ENCODE data around the gene FOXP1. TPM values are rescaled to one million over a fixed set of nuclear protein-coding genes. Genes with fewer than 3 reads are reported as not detected.

The FOXP1 gene
- polyA plus RNA-seq, 6 donors from 2014 or later, result 441 to 620 (median 523) TPM

- H3K4me3 Mint-ChIP-seq, result peak overlapping the region; percentile 90 to 98 (median 96)
- no peak for ATAC-seq (ENCODE audit: low read depth in 2 of 2)
- no peaks in the 10 kb centered on the region for H3K36me3 Mint-ChIP-seq
- no peaks in the 10 kb centered on the region for H3K9me3 Mint-ChIP-seq
- peak overlapping the region; percentile 93 to 99 (median 98) for H3K27ac Mint-ChIP-seq
- H3K27me3 Mint-ChIP-seq, result no peaks in the 10 kb centered on the region
- no peak for DNase-seq
- peaks cover 51 to 81% (median 75%) of the 10 kb centered on the region in 3 donors for H3K4me1 Mint-ChIP-seq
Measured at GRCh38 chr3:71131375-71132314, 451.9 kb downstream of the FOXP1 start.

GRCh38 chr3:71130471-71131374, 452.8 kb downstream of the FOXP1 start:
- Mint-ChIP-seq H3K27me3 (no peaks in the 10 kb centered on the region), H3K4me3 (peak overlapping the region; percentile 90 to 98 (median 96)), H3K9me3 (no peaks in the 10 kb centered on the region), H3K27ac (peak overlapping the region; percentile 93 to 99 (median 98)), H3K36me3 (no peaks in the 10 kb centered on the region), H3K4me1 (peaks cover 54 to 86% (median 79%) of the 10 kb centered on the region in 3 donors)
- DNase-seq (peak; percentile 69), ATAC-seq (ENCODE audit: low read depth in 2 of 2) (peak; percentile 82 to 90)

- ATAC-seq (ENCODE audit: low read depth in 2 of 2), result peak; percentile 17 to 21
- peak overlapping the region; percentile 90 to 98 (median 96) for H3K4me3 Mint-ChIP-seq
- peak overlapping the region; percentile 93 to 99 (median 98) for H3K27ac Mint-ChIP-seq
- H3K9me3 Mint-ChIP-seq, result no peaks in the 10 kb centered on the region
- H3K36me3 Mint-ChIP-seq, result no peaks in the 10 kb centered on the region
- no peaks in the 10 kb centered on the region for H3K27me3 Mint-ChIP-seq
- no peak for DNase-seq
- peaks cover 57 to 86% (median 78%) of the 10 kb centered on the region in 3 donors for H3K4me1 Mint-ChIP-seq
Measured at GRCh38 chr3:71129611-71130431, 453.7 kb downstream of the FOXP1 start.

- H3K36me3 Mint-ChIP-seq, result no peaks in the 10 kb centered on the region
- DNase-seq (no peak), ATAC-seq (ENCODE audit: low read depth in 2 of 2) (no peak)
- peak overlapping the region; percentile 90 to 98 (median 96) for H3K4me3 Mint-ChIP-seq
- peak overlapping the region; percentile 55 to 99 (median 96) for H3K27ac Mint-ChIP-seq
- peaks cover 54 to 81% (median 72%) of the 10 kb centered on the region in 3 donors for H3K4me1 Mint-ChIP-seq
- H3K9me3 Mint-ChIP-seq, result no peaks in the 10 kb centered on the region
- H3K27me3 Mint-ChIP-seq, result no peaks in the 10 kb centered on the region
Measured at GRCh38 chr3:71128961-71129360, 454.6 kb downstream of the FOXP1 start.

- ATAC-seq (ENCODE audit: low read depth in 2 of 2) (no peak), DNase-seq (no peak)
- Mint-ChIP-seq H3K27me3 (no peaks in the 10 kb centered on the region), H3K27ac (peak overlapping the region; percentile 44 to 99 (median 82)), H3K4me3 (peak overlapping the region; percentile 52 to 98 (median 94)), H3K9me3 (no peaks in the 10 kb centered on the region), H3K36me3 (peaks cover 9 to 10% of the 10 kb centered on the region in 2 donors), H3K4me1 (peaks cover 56 to 81% (median 74%) of the 10 kb centered on the region in 3 donors)
Measured at GRCh38 chr3:71127844-71128243, 455.7 kb downstream of the FOXP1 start.

GRCh38 chr3:71127052-71127831, 456.3 kb downstream of the FOXP1 start:
- ATAC-seq (ENCODE audit: low read depth in 2 of 2), result peak in 1 of 2 donors; percentile 20
- no peak for DNase-seq
- Mint-ChIP-seq H3K4me1 (peaks cover 57 to 79% (median 78%) of the 10 kb centered on the region in 3 donors), H3K27me3 (no peaks in the 10 kb centered on the region), H3K27ac (peak overlapping the region; percentile 39 to 99 (median 82)), H3K9me3 (no peaks in the 10 kb centered on the region), H3K4me3 (peak overlapping the region; percentile 52 to 98 (median 94)), H3K36me3 (peaks cover 10% of the 10 kb centered on the region in 2 donors)

- Mint-ChIP-seq H3K4me3 (peak overlapping the region in 4 of 8 donors; percentile 27 to 69 (median 50)), H3K27ac (peak overlapping the region in 5 of 6 donors; percentile 34 to 99 (median 86)), H3K9me3 (no peaks in the 10 kb centered on the region), H3K27me3 (no peaks in the 10 kb centered on the region), H3K36me3 (peaks cover 10 to 15% of the 10 kb centered on the region in 2 donors), H3K4me1 (peaks cover 53 to 78% (median 78%) of the 10 kb centered on the region in 3 donors)
- DNase-seq, result no peak
- no peak for ATAC-seq (ENCODE audit: low read depth in 2 of 2)
Measured at GRCh38 chr3:71125738-71126137, 457.8 kb downstream of the FOXP1 start.

GRCh38 chr3:71124048-71124447, 459.5 kb downstream of the FOXP1 start:
- no peak for ATAC-seq (ENCODE audit: low read depth in 2 of 2)

GRCh38 chr3:71122641-71123040, 460.9 kb downstream of the FOXP1 start:
- H3K4me1 Mint-ChIP-seq, result peaks cover 63 to 84% (median 81%) of the 10 kb centered on the region in 3 donors
- ATAC-seq (ENCODE audit: low read depth in 2 of 2), result no peak
- H3K27me3 Mint-ChIP-seq, result no peaks in the 10 kb centered on the region
- no peak overlapping the region for H3K4me3 Mint-ChIP-seq
- H3K36me3 Mint-ChIP-seq, result peaks cover 18 to 23% of the 10 kb centered on the region in 2 donors
- H3K9me3 Mint-ChIP-seq, result no peaks in the 10 kb centered on the region
- no peak for DNase-seq
- peak overlapping the region in 5 of 6 donors; percentile 11 to 86 (median 64) for H3K27ac Mint-ChIP-seq

More at GRCh38 chr3:71124048-71124447, 459.5 kb downstream of the FOXP1 start:
- peaks cover 16 to 19% of the 10 kb centered on the region in 2 donors for H3K36me3 Mint-ChIP-seq
- DNase-seq, result no peak
- H3K27me3 Mint-ChIP-seq, result no peaks in the 10 kb centered on the region
- peaks cover 59 to 84% (median 78%) of the 10 kb centered on the region in 3 donors for H3K4me1 Mint-ChIP-seq
- H3K9me3 Mint-ChIP-seq, result no peaks in the 10 kb centered on the region
- peak overlapping the region in 1 of 6 donors; percentile 99 for H3K27ac Mint-ChIP-seq
- no peak overlapping the region for H3K4me3 Mint-ChIP-seq

GRCh38 chr3:71121429-71122167, 461.9 kb downstream of the FOXP1 start:
- Mint-ChIP-seq H3K27ac (peak overlapping the region in 3 of 6 donors; percentile 55 to 91 (median 73)), H3K4me3 (peak overlapping the region in 1 of 8 donors; percentile 71), H3K27me3 (no peaks in the 10 kb centered on the region), H3K9me3 (no peaks in the 10 kb centered on the region), H3K4me1 (peaks cover 67 to 85% (median 80%) of the 10 kb centered on the region in 3 donors), H3K36me3 (peaks cover 18 to 25% of the 10 kb centered on the region in 2 donors)
- no peak for DNase-seq
- no peak for ATAC-seq (ENCODE audit: low read depth in 2 of 2)

GRCh38 chr3:71120012-71120411, 463.5 kb downstream of the FOXP1 start:
- ATAC-seq (ENCODE audit: low read depth in 2 of 2) (no peak), DNase-seq (no peak)
- Mint-ChIP-seq H3K4me3 (no peak overlapping the region), H3K4me1 (peaks cover 59 to 83% (median 79%) of the 10 kb centered on the region in 3 donors), H3K36me3 (peaks cover 18 to 25% of the 10 kb centered on the region in 2 donors), H3K9me3 (no peaks in the 10 kb centered on the region), H3K27me3 (no peaks in the 10 kb centered on the region), H3K27ac (peak overlapping the region in 5 of 6 donors; percentile 53 to 93 (median 73))

All from naive B cell (primary cell).